ENCODE data around the gene CNTN4. TPM values are rescaled to one million over a fixed set of nuclear protein-coding genes. Genes with fewer than 3 reads are reported as not detected.

Gene CNTN4
- total RNA-seq, 1 donor from 2014 or later = 11.0 TPM

- Histone ChIP-seq H3K27me3 (ENCODE audit: control insufficient read depth in 3 of 3, insufficient read depth in 3 of 3, low read length in 3 of 3) (no peaks in the 10 kb centered on the region), H3K9me3 (ENCODE audit: control insufficient read depth in 3 of 3, low read length in 3 of 3) (no peaks in the 10 kb centered on the region), H3K4me3 (ENCODE audit: low read length in 3 of 3) (no peak overlapping the region), H3K9ac (ENCODE audit: low read depth in 1 of 3, low read length in 3 of 3) (no peak overlapping the region), H3K27ac (ENCODE audit: low read depth, low read length) (no peak overlapping the region), H3K36me3 (ENCODE audit: control insufficient read depth in 3 of 3, insufficient read depth in 3 of 3, low read length in 3 of 3) (no peaks in the 10 kb centered on the region), H3K4me1 (ENCODE audit: control insufficient read depth in 3 of 3, insufficient read depth in 3 of 3, low read length in 3 of 3) (no peaks in the 10 kb centered on the region)
Measured at GRCh38 chr3:2589336-2589969, 490.8 kb downstream of the CNTN4 start.

- no peaks in the 10 kb centered on the region for H3K9me3 ChIP-seq (ENCODE audit: control insufficient read depth in 3 of 3, low read length in 3 of 3)
Measured at GRCh38 chr3:2595486-2595885, 496.8 kb downstream of the CNTN4 start.

GRCh38 chr3:2597615-2598014 is 498.9 kb downstream of the CNTN4 start:
- Histone ChIP-seq H3K36me3 (ENCODE audit: control insufficient read depth in 3 of 3, insufficient read depth in 3 of 3, low read length in 3 of 3) (no peaks in the 10 kb centered on the region), H3K27ac (ENCODE audit: low read depth, low read length) (no peak overlapping the region), H3K9ac (ENCODE audit: low read depth in 1 of 3, low read length in 3 of 3) (no peak overlapping the region), H3K4me1 (ENCODE audit: control insufficient read depth in 3 of 3, insufficient read depth in 3 of 3, low read length in 3 of 3) (no peaks in the 10 kb centered on the region), H3K27me3 (ENCODE audit: control insufficient read depth in 3 of 3, insufficient read depth in 3 of 3, low read length in 3 of 3) (no peaks in the 10 kb centered on the region), H3K9me3 (ENCODE audit: control insufficient read depth in 3 of 3, low read length in 3 of 3) (no peaks in the 10 kb centered on the region), H3K4me3 (ENCODE audit: low read length in 3 of 3) (no peak overlapping the region)

More at GRCh38 chr3:2595486-2595885, 496.8 kb downstream of the CNTN4 start:
- H3K27ac ChIP-seq (ENCODE audit: low read depth, low read length) = no peak overlapping the region
- no peak overlapping the region for H3K9ac ChIP-seq (ENCODE audit: low read depth in 1 of 3, low read length in 3 of 3)
- no peak overlapping the region for H3K4me3 ChIP-seq (ENCODE audit: low read length in 3 of 3)
- no peaks in the 10 kb centered on the region for H3K27me3 ChIP-seq (ENCODE audit: control insufficient read depth in 3 of 3, insufficient read depth in 3 of 3, low read length in 3 of 3)
- no peaks in the 10 kb centered on the region for H3K4me1 ChIP-seq (ENCODE audit: control insufficient read depth in 3 of 3, insufficient read depth in 3 of 3, low read length in 3 of 3)
- H3K36me3 ChIP-seq (ENCODE audit: control insufficient read depth in 3 of 3, insufficient read depth in 3 of 3, low read length in 3 of 3) = no peaks in the 10 kb centered on the region

GRCh38 chr3:2599471-2599870 is 500.8 kb downstream of the CNTN4 start:
- no peaks in the 10 kb centered on the region for H3K9me3 ChIP-seq (ENCODE audit: control insufficient read depth in 3 of 3, low read length in 3 of 3)
- H3K27me3 ChIP-seq (ENCODE audit: control insufficient read depth in 3 of 3, insufficient read depth in 3 of 3, low read length in 3 of 3) = no peaks in the 10 kb centered on the region
- no peak overlapping the region for H3K9ac ChIP-seq (ENCODE audit: low read depth in 1 of 3, low read length in 3 of 3)
- no peaks in the 10 kb centered on the region for H3K4me1 ChIP-seq (ENCODE audit: control insufficient read depth in 3 of 3, insufficient read depth in 3 of 3, low read length in 3 of 3)
- no peak overlapping the region for H3K4me3 ChIP-seq (ENCODE audit: low read length in 3 of 3)
- no peak overlapping the region for H3K27ac ChIP-seq (ENCODE audit: low read depth, low read length)
- H3K36me3 ChIP-seq (ENCODE audit: control insufficient read depth in 3 of 3, insufficient read depth in 3 of 3, low read length in 3 of 3) = no peaks in the 10 kb centered on the region

GRCh38 chr3:2603692-2604289 is 505.1 kb downstream of the CNTN4 start:
- no peaks in the 10 kb centered on the region for H3K9me3 ChIP-seq (ENCODE audit: control insufficient read depth in 3 of 3, low read length in 3 of 3)
- H3K4me3 ChIP-seq (ENCODE audit: low read length in 3 of 3) = no peak overlapping the region
- no peak overlapping the region for H3K27ac ChIP-seq (ENCODE audit: low read depth, low read length)
- no peaks in the 10 kb centered on the region for H3K36me3 ChIP-seq (ENCODE audit: control insufficient read depth in 3 of 3, insufficient read depth in 3 of 3, low read length in 3 of 3)
- H3K27me3 ChIP-seq (ENCODE audit: control insufficient read depth in 3 of 3, insufficient read depth in 3 of 3, low read length in 3 of 3) = no peaks in the 10 kb centered on the region
- H3K9ac ChIP-seq (ENCODE audit: low read depth in 1 of 3, low read length in 3 of 3) = no peak overlapping the region
- no peaks in the 10 kb centered on the region for H3K4me1 ChIP-seq (ENCODE audit: control insufficient read depth in 3 of 3, insufficient read depth in 3 of 3, low read length in 3 of 3)

- no peak overlapping the region for H3K4me3 ChIP-seq (ENCODE audit: low read length in 3 of 3)
- no peaks in the 10 kb centered on the region for H3K27me3 ChIP-seq (ENCODE audit: control insufficient read depth in 3 of 3, insufficient read depth in 3 of 3, low read length in 3 of 3)
- no peaks in the 10 kb centered on the region for H3K4me1 ChIP-seq (ENCODE audit: control insufficient read depth in 3 of 3, insufficient read depth in 3 of 3, low read length in 3 of 3)
- H3K9me3 ChIP-seq (ENCODE audit: control insufficient read depth in 3 of 3, low read length in 3 of 3) = no peaks in the 10 kb centered on the region
- no peak overlapping the region for H3K27ac ChIP-seq (ENCODE audit: low read depth, low read length)
- no peak overlapping the region for H3K9ac ChIP-seq (ENCODE audit: low read depth in 1 of 3, low read length in 3 of 3)
- H3K36me3 ChIP-seq (ENCODE audit: control insufficient read depth in 3 of 3, insufficient read depth in 3 of 3, low read length in 3 of 3) = no peaks in the 10 kb centered on the region
Measured at GRCh38 chr3:2614578-2614977, 515.9 kb downstream of the CNTN4 start.

- Histone ChIP-seq H3K27me3 (ENCODE audit: control insufficient read depth in 3 of 3, insufficient read depth in 3 of 3, low read length in 3 of 3) (no peaks in the 10 kb centered on the region), H3K36me3 (ENCODE audit: control insufficient read depth in 3 of 3, insufficient read depth in 3 of 3, low read length in 3 of 3) (no peaks in the 10 kb centered on the region), H3K27ac (ENCODE audit: low read depth, low read length) (no peak overlapping the region), H3K9me3 (ENCODE audit: control insufficient read depth in 3 of 3, low read length in 3 of 3) (no peaks in the 10 kb centered on the region), H3K9ac (ENCODE audit: low read depth in 1 of 3, low read length in 3 of 3) (no peak overlapping the region), H3K4me3 (ENCODE audit: low read length in 3 of 3) (no peak overlapping the region), H3K4me1 (ENCODE audit: control insufficient read depth in 3 of 3, insufficient read depth in 3 of 3, low read length in 3 of 3) (no peaks in the 10 kb centered on the region)
Measured at GRCh38 chr3:2615080-2615479, 516.4 kb downstream of the CNTN4 start.

- Histone ChIP-seq H3K9me3 (ENCODE audit: control insufficient read depth in 3 of 3, low read length in 3 of 3) (no peaks in the 10 kb centered on the region), H3K4me1 (ENCODE audit: control insufficient read depth in 3 of 3, insufficient read depth in 3 of 3, low read length in 3 of 3) (no peaks in the 10 kb centered on the region), H3K27ac (ENCODE audit: low read depth, low read length) (no peak overlapping the region), H3K27me3 (ENCODE audit: control insufficient read depth in 3 of 3, insufficient read depth in 3 of 3, low read length in 3 of 3) (no peaks in the 10 kb centered on the region), H3K4me3 (ENCODE audit: low read length in 3 of 3) (no peak overlapping the region), H3K36me3 (ENCODE audit: control insufficient read depth in 3 of 3, insufficient read depth in 3 of 3, low read length in 3 of 3) (no peaks in the 10 kb centered on the region), H3K9ac (ENCODE audit: low read depth in 1 of 3, low read length in 3 of 3) (no peak overlapping the region)
Measured at GRCh38 chr3:2623436-2623835, 524.8 kb downstream of the CNTN4 start.

GRCh38 chr3:2628117-2628516 is 529.5 kb downstream of the CNTN4 start:
- H3K36me3 ChIP-seq (ENCODE audit: control insufficient read depth in 3 of 3, insufficient read depth in 3 of 3, low read length in 3 of 3) = no peaks in the 10 kb centered on the region
- H3K9me3 ChIP-seq (ENCODE audit: control insufficient read depth in 3 of 3, low read length in 3 of 3) = no peaks in the 10 kb centered on the region
- no peak overlapping the region for H3K4me3 ChIP-seq (ENCODE audit: low read length in 3 of 3)
- no peak overlapping the region for H3K9ac ChIP-seq (ENCODE audit: low read depth in 1 of 3, low read length in 3 of 3)
- no peaks in the 10 kb centered on the region for H3K4me1 ChIP-seq (ENCODE audit: control insufficient read depth in 3 of 3, insufficient read depth in 3 of 3, low read length in 3 of 3)
- no peaks in the 10 kb centered on the region for H3K27me3 ChIP-seq (ENCODE audit: control insufficient read depth in 3 of 3, insufficient read depth in 3 of 3, low read length in 3 of 3)
- H3K27ac ChIP-seq (ENCODE audit: low read depth, low read length) = no peak overlapping the region

GRCh38 chr3:2635511-2635910 is 536.8 kb downstream of the CNTN4 start:
- Histone ChIP-seq H3K27ac (ENCODE audit: low read depth, low read length) (no peak overlapping the region), H3K9me3 (ENCODE audit: control insufficient read depth in 3 of 3, low read length in 3 of 3) (no peaks in the 10 kb centered on the region), H3K27me3 (ENCODE audit: control insufficient read depth in 3 of 3, insufficient read depth in 3 of 3, low read length in 3 of 3) (no peaks in the 10 kb centered on the region), H3K36me3 (ENCODE audit: control insufficient read depth in 3 of 3, insufficient read depth in 3 of 3, low read length in 3 of 3) (no peaks in the 10 kb centered on the region), H3K4me1 (ENCODE audit: control insufficient read depth in 3 of 3, insufficient read depth in 3 of 3, low read length in 3 of 3) (no peaks in the 10 kb centered on the region), H3K9ac (ENCODE audit: low read depth in 1 of 3, low read length in 3 of 3) (no peak overlapping the region), H3K4me3 (ENCODE audit: low read length in 3 of 3) (no peak overlapping the region)

Data from skeletal muscle tissue (tissue), 4 donors.